Endodermal cell (in vitro differentiated cells): Measurements from ENCODE around the gene PLD6. TPM values are rescaled to one million over a fixed set of nuclear protein-coding genes. Genes with fewer than 3 reads are reported as not detected.

Experiments used
- DNase-seq: peaks from one replicate; pipeline ENCODE4 v3.0.0-alpha.2; 2017
- H3K27ac ChIP-seq: 2 replicates; pipeline ENCODE4 v1.5.1; 2013; ENCODE audit warnings: mild to moderate bottlenecking, low read depth, low read length, moderate library complexity
- H3K27me3 ChIP-seq: 2 replicates; pipeline ENCODE4 v1.6.1; 2013; ENCODE audit warnings: mild to moderate bottlenecking, low read length, moderate library complexity; ENCODE audit not compliant: insufficient read depth, control insufficient read depth, poor library complexity, severe bottlenecking
- H3K36me3 ChIP-seq: 2 replicates; pipeline ENCODE4 v1.7.0; 2013; ENCODE audit warnings: mild to moderate bottlenecking, low read length, moderate library complexity; ENCODE audit not compliant: control insufficient read depth, insufficient read depth
- H3K4me1 ChIP-seq: one replicate; pipeline ENCODE4 v1.7.0; 2013; ENCODE audit warnings: low read length; ENCODE audit not compliant: control insufficient read depth, insufficient read depth
- H3K4me3 ChIP-seq: 2 replicates; pipeline ENCODE4 v1.5.1; 2013; ENCODE audit warnings: mild to moderate bottlenecking, low read length, moderate library complexity
- H3K9ac ChIP-seq: 2 replicates; pipeline ENCODE4 v1.6.1; 2013; ENCODE audit warnings: mild to moderate bottlenecking, low read length, moderate library complexity; ENCODE audit not compliant: poor library complexity, severe bottlenecking; ENCODE audit errors: extremely low read depth
- H3K9me3 ChIP-seq: 2 replicates; pipeline ENCODE4 v1.6.1; 2013; ENCODE audit warnings: mild to moderate bottlenecking, low read length, moderate library complexity; ENCODE audit not compliant: control insufficient read depth
- H3K27ac Mint-ChIP-seq: 2 replicates; pipeline ENCODE4 v1.8.0; 2020; ENCODE audit warnings: mixed read lengths
- H3K27me3 Mint-ChIP-seq: 2 replicates; pipeline ENCODE4 v1.8.0; 2021; ENCODE audit warnings: mild to moderate bottlenecking, mixed read lengths; ENCODE audit not compliant: insufficient read depth
- H3K36me3 Mint-ChIP-seq: 2 replicates; pipeline ENCODE4 v1.8.0; 2020; ENCODE audit warnings: low read depth, mixed read lengths
- H3K4me1 Mint-ChIP-seq: 2 replicates; pipeline ENCODE4 v1.8.0; 2020; ENCODE audit warnings: mixed read lengths
- H3K4me3 Mint-ChIP-seq: 2 replicates; pipeline ENCODE4 v1.8.0; 2020; ENCODE audit warnings: mild to moderate bottlenecking, moderate library complexity, mixed read lengths
- H3K9me3 Mint-ChIP-seq: 2 replicates; pipeline ENCODE4 v1.8.0; 2020; ENCODE audit warnings: mild to moderate bottlenecking, mixed read lengths
- CTCF ChIP-seq: fragments of 200-600 bp; sonication (generic); conservative IDR thresholded peaks from 2 replicates; pipeline ENCODE4 v1.5.0; 2021; ENCODE audit warnings: antibody characterized with exemption, mild to moderate bottlenecking
- WGBS, 2 experiments: methylation state at CpG; one replicate each; pipeline versions ENCODE4 v1.1.5 to v1.1.7; 2013; ENCODE audit warnings: missing lambda C conversion rate in 2 of 2, mixed read lengths in 1 of 2; ENCODE audit not compliant: insufficient coverage in 1 of 2, insufficient read length in 1 of 2; 5-methylcytosine and 5-hydroxymethylcytosine counted together
- total RNA-seq, 2 donors: library from RNA; stranded (reverse); fragmentation: NEBNext Ultra II Directional in 1 of 2; extraction: Animal tissue kit (Norgen Biotek cat#: 25700) in 1 of 2; gene quantifications; 2 replicates in 1 of 2; 3 replicates in 1 of 2; pipeline ENCODE4 v1.2.1, GENCODE V29; 2021

Gene PLD6
- total RNA-seq, 2 donors from 2014 or later = 0.42 to 1.5 TPM

GRCh38 chr17:17226451-17227265 lies 20.5 kb upstream of the PLD6 start:
- Histone ChIP-seq H3K27ac (no peak overlapping the region), H3K4me1 (no peaks in the 10 kb centered on the region), H3K4me3 (no peak overlapping the region), H3K27me3 (no peaks in the 10 kb centered on the region), H3K36me3 (peaks cover 93% of the 10 kb centered on the region), H3K9me3 (no peaks in the 10 kb centered on the region), H3K9ac (no peak overlapping the region)
- DNase-seq = no peak
- H3K4me1 Mint-ChIP-seq = no peaks in the 10 kb centered on the region
- H3K27me3 Mint-ChIP-seq = no peaks in the 10 kb centered on the region
- 95 to 97% methylated on average over 16 of the region's 16 CpGs for WGBS, 2 experiments
- no peaks in the 10 kb centered on the region for H3K9me3 Mint-ChIP-seq
- no peak for TF ChIP-seq CTCF
- H3K36me3 Mint-ChIP-seq = peaks cover 88% of the 10 kb centered on the region
- H3K4me3 Mint-ChIP-seq = no peak overlapping the region
- H3K27ac Mint-ChIP-seq = no peak overlapping the region

GRCh38 chr17:17225901-17226300 lies 19.8 kb upstream of the PLD6 start:
- H3K9me3 Mint-ChIP-seq = no peaks in the 10 kb centered on the region
- no peaks in the 10 kb centered on the region for H3K4me1 ChIP-seq
- peaks cover 94% of the 10 kb centered on the region for H3K36me3 ChIP-seq
- no peak for TF ChIP-seq CTCF
- no peak overlapping the region for H3K4me3 Mint-ChIP-seq
- H3K27ac Mint-ChIP-seq = no peak overlapping the region
- no peak for DNase-seq
- no peak overlapping the region for H3K9ac ChIP-seq
- 94 to 98% methylated on average over 5 to 10 of the region's 10 CpGs for WGBS, 2 experiments
- no peaks in the 10 kb centered on the region for H3K27me3 Mint-ChIP-seq
- H3K9me3 ChIP-seq = no peaks in the 10 kb centered on the region
- no peak overlapping the region for H3K27ac ChIP-seq
- no peaks in the 10 kb centered on the region for H3K4me1 Mint-ChIP-seq
- peaks cover 88% of the 10 kb centered on the region for H3K36me3 Mint-ChIP-seq
- no peak overlapping the region for H3K4me3 ChIP-seq
- H3K27me3 ChIP-seq = no peaks in the 10 kb centered on the region

- 96 to 98% methylated on average over 8 of the region's 8 CpGs for WGBS, 2 experiments
- Mint-ChIP-seq H3K27me3 (no peaks in the 10 kb centered on the region), H3K4me3 (no peak overlapping the region), H3K4me1 (no peaks in the 10 kb centered on the region), H3K27ac (no peak overlapping the region), H3K36me3 (peaks cover 84% of the 10 kb centered on the region), H3K9me3 (no peaks in the 10 kb centered on the region)
- TF ChIP-seq CTCF = no peak
- Histone ChIP-seq H3K27ac (no peak overlapping the region), H3K27me3 (no peaks in the 10 kb centered on the region), H3K9me3 (no peaks in the 10 kb centered on the region), H3K36me3 (peaks cover 90% of the 10 kb centered on the region), H3K4me1 (no peaks in the 10 kb centered on the region), H3K9ac (no peak overlapping the region), H3K4me3 (no peak overlapping the region)
- no peak for DNase-seq
Observed at GRCh38 chr17:17224137-17224536, 18.0 kb upstream of the PLD6 start.
